ENCODE results near the gene FOXP1.

FOXP1 gene

GRCh38 chr3:70963431-70964275 lies 619.9 kb downstream of the FOXP1 start:
- DNase-seq (ENCODE audit: insufficient read length, low spot score) (no peak), FAIRE-seq (no peak)
- TF ChIP-seq PAX5 (IDR thresholded peaks at IDR 0.05; ENCODE audit: insufficient read depth, low read length, severe bottlenecking) (no peak), POU2F2 (IDR thresholded peaks at IDR 0.05; ENCODE audit: low read depth, low read length) (no peak)

- FAIRE-seq (no peak), DNase-seq (ENCODE audit: insufficient read length, low spot score) (no peak)
- TF ChIP-seq PAX5 (IDR thresholded peaks at IDR 0.05; ENCODE audit: insufficient read depth, low read length, severe bottlenecking) (no peak), POU2F2 (IDR thresholded peaks at IDR 0.05; ENCODE audit: low read depth, low read length) (no peak), POLR2AphosphoS5 (IDR thresholded peaks at IDR 0.05; ENCODE audit: low read depth, low read length) (no peak)
Measured at GRCh38 chr3:70959506-70960291, 623.8 kb downstream of the FOXP1 start.

GRCh38 chr3:70952033-70952747 lies 631.3 kb downstream of the FOXP1 start:
- no peak for FAIRE-seq
- DNase-seq (ENCODE audit: insufficient read length, low spot score): no peak
- no peak for TF ChIP-seq POLR2A (IDR thresholded peaks at IDR 0.05; ENCODE audit: low read depth, low read length)
- TF ChIP-seq PAX5 (IDR thresholded peaks at IDR 0.05; ENCODE audit: insufficient read depth, low read length, severe bottlenecking): no peak
- no peak for TF ChIP-seq SPI1 (IDR thresholded peaks at IDR 0.05; ENCODE audit: low read depth, low read length)
- no peak for TF ChIP-seq POLR2AphosphoS5 (IDR thresholded peaks at IDR 0.05; ENCODE audit: low read depth, low read length)
- TF ChIP-seq TAF1 (IDR thresholded peaks at IDR 0.05; ENCODE audit: low read depth, low read length): no peak
- no peak for TF ChIP-seq POU2F2 (IDR thresholded peaks at IDR 0.05; ENCODE audit: low read depth, low read length)

GRCh38 chr3:70951316-70951715 lies 632.2 kb downstream of the FOXP1 start:
- DNase-seq (ENCODE audit: insufficient read length, low spot score) (no peak), FAIRE-seq (no peak)
- TF ChIP-seq POLR2AphosphoS5 (IDR thresholded peaks at IDR 0.05; ENCODE audit: low read depth, low read length) (no peak), PAX5 (IDR thresholded peaks at IDR 0.05; ENCODE audit: insufficient read depth, low read length, severe bottlenecking) (no peak), TAF1 (IDR thresholded peaks at IDR 0.05; ENCODE audit: low read depth, low read length) (no peak), SPI1 (IDR thresholded peaks at IDR 0.05; ENCODE audit: low read depth, low read length) (no peak), POLR2A (IDR thresholded peaks at IDR 0.05; ENCODE audit: low read depth, low read length) (no peak), POU2F2 (IDR thresholded peaks at IDR 0.05; ENCODE audit: low read depth, low read length) (no peak)

GRCh38 chr3:70947579-70947978 lies 635.9 kb downstream of the FOXP1 start:
- no peak for TF ChIP-seq SPI1 (IDR thresholded peaks at IDR 0.05; ENCODE audit: low read depth, low read length)
- no peak for TF ChIP-seq PAX5 (IDR thresholded peaks at IDR 0.05; ENCODE audit: insufficient read depth, low read length, severe bottlenecking)
- no peak for TF ChIP-seq TAF1 (IDR thresholded peaks at IDR 0.05; ENCODE audit: low read depth, low read length)
- no peak for TF ChIP-seq POLR2AphosphoS5 (IDR thresholded peaks at IDR 0.05; ENCODE audit: low read depth, low read length)
- TF ChIP-seq POLR2A (IDR thresholded peaks at IDR 0.05; ENCODE audit: low read depth, low read length): no peak
- no peak for TF ChIP-seq POU2F2 (IDR thresholded peaks at IDR 0.05; ENCODE audit: low read depth, low read length)
- FAIRE-seq (no peak), DNase-seq (ENCODE audit: insufficient read length, low spot score) (no peak)

- no peak for TF ChIP-seq PAX5 (IDR thresholded peaks at IDR 0.05; ENCODE audit: insufficient read depth, low read length, severe bottlenecking)
- no peak for FAIRE-seq
- DNase-seq (ENCODE audit: insufficient read length, low spot score): no peak
Measured at GRCh38 chr3:70943886-70944285, 639.6 kb downstream of the FOXP1 start.

- TF ChIP-seq POU2F2 (IDR thresholded peaks at IDR 0.05; ENCODE audit: low read depth, low read length) (no peak), PAX5 (IDR thresholded peaks at IDR 0.05; ENCODE audit: insufficient read depth, low read length, severe bottlenecking) (no peak), POLR2A (IDR thresholded peaks at IDR 0.05; ENCODE audit: low read depth, low read length) (no peak), POLR2AphosphoS5 (IDR thresholded peaks at IDR 0.05; ENCODE audit: low read depth, low read length) (no peak), TAF1 (IDR thresholded peaks at IDR 0.05; ENCODE audit: low read depth, low read length) (no peak), SPI1 (IDR thresholded peaks at IDR 0.05; ENCODE audit: low read depth, low read length) (no peak)
- FAIRE-seq (no peak), DNase-seq (ENCODE audit: insufficient read length, low spot score) (no peak)
Measured at GRCh38 chr3:70933105-70933810, 650.3 kb downstream of the FOXP1 start.

GRCh38 chr3:70930066-70930465 lies 653.5 kb downstream of the FOXP1 start:
- no peak for FAIRE-seq
- TF ChIP-seq POU2F2 (IDR thresholded peaks at IDR 0.05; ENCODE audit: low read depth, low read length): no peak
- TF ChIP-seq SPI1 (IDR thresholded peaks at IDR 0.05; ENCODE audit: low read depth, low read length): no peak
- TF ChIP-seq PAX5 (IDR thresholded peaks at IDR 0.05; ENCODE audit: insufficient read depth, low read length, severe bottlenecking): no peak
- TF ChIP-seq TAF1 (IDR thresholded peaks at IDR 0.05; ENCODE audit: low read depth, low read length): no peak
- TF ChIP-seq POLR2AphosphoS5 (IDR thresholded peaks at IDR 0.05; ENCODE audit: low read depth, low read length): no peak
- TF ChIP-seq POLR2A (IDR thresholded peaks at IDR 0.05; ENCODE audit: low read depth, low read length): no peak
- DNase-seq (ENCODE audit: insufficient read length, low spot score): no peak

- TF ChIP-seq POU2F2 (IDR thresholded peaks at IDR 0.05; ENCODE audit: low read depth, low read length): no peak
- TF ChIP-seq PAX5 (IDR thresholded peaks at IDR 0.05; ENCODE audit: insufficient read depth, low read length, severe bottlenecking): no peak
- TF ChIP-seq POLR2AphosphoS5 (IDR thresholded peaks at IDR 0.05; ENCODE audit: low read depth, low read length): no peak
- no peak for TF ChIP-seq TAF1 (IDR thresholded peaks at IDR 0.05; ENCODE audit: low read depth, low read length)
- no peak for TF ChIP-seq POLR2A (IDR thresholded peaks at IDR 0.05; ENCODE audit: low read depth, low read length)
- no peak for TF ChIP-seq SPI1 (IDR thresholded peaks at IDR 0.05; ENCODE audit: low read depth, low read length)
- no peak for FAIRE-seq
- DNase-seq (ENCODE audit: insufficient read length, low spot score): no peak
Measured at GRCh38 chr3:70927239-70927638, 656.3 kb downstream of the FOXP1 start.
